Uterus (tissue), 2 donors: ENCODE results near the gene CCDC91.

ENCODE experiments used
- POLR2A ChIP-seq, 2 donors: fragments of 450-650 bp; IDR thresholded peaks; one replicate each; pipeline ENCODE4 v1.6.1; 2016; ENCODE audit warnings: antibody characterized with exemption in 2 of 2, mild to moderate bottlenecking in 1 of 2, moderate library complexity in 1 of 2
- TF ChIP-seq, protein P1 (sequence below), 4 experiments: fragments of 200-600 bp in 2 of 4; fragments of 450-650 bp in 2 of 4; sonication (generic) in 2 of 4; IDR thresholded peaks; one replicate each; pipeline ENCODE4 v1.5.1; 2016 to 2019; ENCODE audit warnings: antibody characterized with exemption in 4 of 4, mild to moderate bottlenecking in 2 of 4, moderate library complexity in 1 of 4

DNA sequence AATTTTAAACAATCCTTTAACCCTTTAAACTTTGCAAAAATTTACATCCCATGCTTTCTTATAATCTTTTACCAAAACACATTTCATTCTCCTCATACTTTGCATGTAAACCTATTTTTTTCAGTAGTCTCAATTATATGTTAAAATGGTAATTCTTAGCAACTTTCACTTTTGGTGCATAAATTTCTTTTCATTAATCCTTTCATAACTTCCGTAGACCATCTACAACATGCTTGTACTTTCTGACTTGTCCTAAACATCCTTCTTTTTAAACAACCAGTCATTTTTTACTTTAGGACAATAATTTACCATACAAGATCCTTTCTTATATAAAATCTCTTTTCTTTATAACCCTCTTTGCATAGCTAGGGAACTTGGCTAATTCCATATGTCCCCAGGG is 19.5 kb downstream of the CCDC91 start:
- TF ChIP-seq, protein P1, sequence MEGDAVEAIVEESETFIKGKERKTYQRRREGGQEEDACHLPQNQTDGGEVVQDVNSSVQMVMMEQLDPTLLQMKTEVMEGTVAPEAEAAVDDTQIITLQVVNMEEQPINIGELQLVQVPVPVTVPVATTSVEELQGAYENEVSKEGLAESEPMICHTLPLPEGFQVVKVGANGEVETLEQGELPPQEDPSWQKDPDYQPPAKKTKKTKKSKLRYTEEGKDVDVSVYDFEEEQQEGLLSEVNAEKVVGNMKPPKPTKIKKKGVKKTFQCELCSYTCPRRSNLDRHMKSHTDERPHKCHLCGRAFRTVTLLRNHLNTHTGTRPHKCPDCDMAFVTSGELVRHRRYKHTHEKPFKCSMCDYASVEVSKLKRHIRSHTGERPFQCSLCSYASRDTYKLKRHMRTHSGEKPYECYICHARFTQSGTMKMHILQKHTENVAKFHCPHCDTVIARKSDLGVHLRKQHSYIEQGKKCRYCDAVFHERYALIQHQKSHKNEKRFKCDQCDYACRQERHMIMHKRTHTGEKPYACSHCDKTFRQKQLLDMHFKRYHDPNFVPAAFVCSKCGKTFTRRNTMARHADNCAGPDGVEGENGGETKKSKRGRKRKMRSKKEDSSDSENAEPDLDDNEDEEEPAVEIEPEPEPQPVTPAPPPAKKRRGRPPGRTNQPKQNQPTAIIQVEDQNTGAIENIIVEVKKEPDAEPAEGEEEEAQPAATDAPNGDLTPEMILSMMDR (IDR thresholded peaks at IDR 0.05), result no peak
- no peak for TF ChIP-seq POLR2A (IDR thresholded peaks at IDR 0.05)
